Loucy (cell line): Measurements from ENCODE around the gene NKAIN2.

Experiments used
- H2AFZ ChIP-seq: fragments of 200-600 bp; sonication (generic); 2 replicates; pipeline ENCODE4 v1.6.0; 2016; ENCODE audit warnings: antibody characterized with exemption, mild to moderate bottlenecking, low read length, moderate library complexity
- H3F3A ChIP-seq: fragments of 200-600 bp; 2 replicates; pipeline ENCODE4 v1.6.0; 2016; ENCODE audit warnings: antibody characterized with exemption, low read depth, mild to moderate bottlenecking
- H3K27me3 ChIP-seq: fragments of 200-600 bp; sonication (generic); 2 replicates; pipeline ENCODE4 v1.6.1; 2014; ENCODE audit warnings: low read length, mild to moderate bottlenecking; ENCODE audit not compliant: insufficient read depth, poor library complexity, severe bottlenecking
- H3K36me3 ChIP-seq: fragments of 200-600 bp; sonication (generic); 2 replicates; pipeline ENCODE4 v1.6.1; 2016; ENCODE audit warnings: low read length; ENCODE audit not compliant: insufficient read depth
- H3K4me1 ChIP-seq: fragments of 200-600 bp; sonication (generic); 2 replicates; pipeline ENCODE4 v1.5.1; 2014; ENCODE audit warnings: low read length, mild to moderate bottlenecking; ENCODE audit not compliant: insufficient read depth, poor library complexity, severe bottlenecking
- H3K4me2 ChIP-seq: fragments of 200-600 bp; sonication (generic); 2 replicates; pipeline ENCODE4 v1.6.0; 2014; ENCODE audit warnings: antibody characterized with exemption, low read length, low read depth, mild to moderate bottlenecking; ENCODE audit not compliant: poor library complexity, severe bottlenecking
- H3K4me3 ChIP-seq: fragments of 200-600 bp; sonication (generic); 2 replicates; pipeline ENCODE4 v1.5.1; 2014; ENCODE audit warnings: low read length, mild to moderate bottlenecking, mixed read lengths; ENCODE audit not compliant: poor library complexity, severe bottlenecking
- H3K79me2 ChIP-seq: fragments of 200-600 bp; sonication (generic); 2 replicates; pipeline ENCODE4 v1.6.1; 2014; ENCODE audit warnings: low read length; ENCODE audit not compliant: insufficient read depth
- H3K9ac ChIP-seq: fragments of 200-600 bp; sonication (generic); 2 replicates; pipeline ENCODE4 v1.6.0; 2014; ENCODE audit warnings: mild to moderate bottlenecking, low read depth, low read length, moderate library complexity; ENCODE audit not compliant: poor library complexity, severe bottlenecking
- H3K9me2 ChIP-seq: fragments of 200-600 bp; sonication (generic); replicated peaks from 2 replicates; pipeline ENCODE4 v1.6.1; 2016; ENCODE audit warnings: low read depth, low read length, mixed read lengths
- H3K9me3 ChIP-seq: fragments of 200-600 bp; sonication (generic); 2 replicates; pipeline ENCODE4 v1.6.1; 2014; ENCODE audit warnings: mild to moderate bottlenecking, antibody characterized with exemption, low read length, low read depth; ENCODE audit not compliant: insufficient read depth
- H4K20me1 ChIP-seq: fragments of 200-600 bp; sonication (generic); 2 replicates; pipeline ENCODE4 v1.6.0; 2014; ENCODE audit warnings: antibody characterized with exemption, low read length, mild to moderate bottlenecking; ENCODE audit not compliant: insufficient read depth, poor library complexity, severe bottlenecking
- CTCF ChIP-seq: fragments of 200-600 bp; sonication (generic); conservative IDR thresholded peaks from 2 replicates; pipeline ENCODE4 v1.5.1; 2014; ENCODE audit warnings: mild to moderate bottlenecking, antibody characterized with exemption, low read length
- EZH2phosphoT487 ChIP-seq: fragments of 200-600 bp; IDR thresholded peaks from 2 replicates; pipeline ENCODE4 v1.6.1; 2018; ENCODE audit warnings: antibody characterized with exemption, mild to moderate bottlenecking, moderate library complexity, borderline replicate concordance

The NKAIN2 gene

GRCh38 chr6:124254941-124255685, 451.4 kb downstream of the NKAIN2 start:
- H3K9me3 ChIP-seq: no peaks in the 10 kb centered on the region
- no peak overlapping the region for H3K9ac ChIP-seq
- H2AFZ ChIP-seq: no peak overlapping the region
- no peaks in the 10 kb centered on the region for H3K36me3 ChIP-seq
- H3K4me2 ChIP-seq: no peak overlapping the region
- no peaks in the 10 kb centered on the region for H4K20me1 ChIP-seq
- no peaks in the 10 kb centered on the region for H3K4me1 ChIP-seq
- TF ChIP-seq EZH2phosphoT487 (no peak), CTCF (no peak)
- H3K27me3 ChIP-seq: no peaks in the 10 kb centered on the region
- H3K4me3 ChIP-seq: no peak overlapping the region
- no peaks in the 10 kb centered on the region for H3K9me2 ChIP-seq
- no peaks in the 10 kb centered on the region for H3F3A ChIP-seq
- no peaks in the 10 kb centered on the region for H3K79me2 ChIP-seq

- Histone ChIP-seq H3K27me3 (no peaks in the 10 kb centered on the region), H3K36me3 (no peaks in the 10 kb centered on the region), H3K9ac (no peak overlapping the region), H3K4me3 (no peak overlapping the region), H3K4me1 (no peaks in the 10 kb centered on the region), H3K9me3 (no peaks in the 10 kb centered on the region), H4K20me1 (no peaks in the 10 kb centered on the region), H3F3A (no peaks in the 10 kb centered on the region), H3K79me2 (no peaks in the 10 kb centered on the region), H2AFZ (no peak overlapping the region), H3K9me2 (no peaks in the 10 kb centered on the region), H3K4me2 (no peak overlapping the region)
- no peak for TF ChIP-seq CTCF
- TF ChIP-seq EZH2phosphoT487: no peak
Measured at GRCh38 chr6:124260337-124260736, 456.7 kb downstream of the NKAIN2 start.

GRCh38 chr6:124269733-124270132, 466.1 kb downstream of the NKAIN2 start:
- Histone ChIP-seq H3K27me3 (no peaks in the 10 kb centered on the region), H3K4me3 (no peak overlapping the region), H3K9me3 (no peaks in the 10 kb centered on the region)

More at GRCh38 chr6:124269733-124270132, 466.1 kb downstream of the NKAIN2 start:
- H2AFZ ChIP-seq: no peak overlapping the region
- peaks cover 4% of the 10 kb centered on the region for H3K4me1 ChIP-seq
- H3K36me3 ChIP-seq: no peaks in the 10 kb centered on the region
- no peaks in the 10 kb centered on the region for H3K79me2 ChIP-seq
- H3K4me2 ChIP-seq: no peak overlapping the region
- H3K9ac ChIP-seq: no peak overlapping the region
- H4K20me1 ChIP-seq: no peaks in the 10 kb centered on the region
- TF ChIP-seq EZH2phosphoT487 (no peak), CTCF (no peak)
- H3K9me2 ChIP-seq: no peaks in the 10 kb centered on the region
- H3F3A ChIP-seq: no peaks in the 10 kb centered on the region
